Activated naive CD8-positive, alpha-beta T cell treated with anti-CD3 and anti-CD28 coated beads for 36 hours (primary cell): ENCODE results near the gene NSUN2. TPM values are rescaled to one million over a fixed set of nuclear protein-coding genes. Genes with fewer than 3 reads are reported as not detected.

Source experiments
- DNase-seq: peaks from one replicate; pipeline ENCODE4 v3.0.0; 2021
- H3K27ac Mint-ChIP-seq: one replicate; pipeline ENCODE4 v1.8.0; 2022; ENCODE audit warnings: mild to moderate bottlenecking, moderate library complexity, mixed read lengths
- H3K27me3 Mint-ChIP-seq: one replicate; pipeline ENCODE4 v1.8.0; 2022; ENCODE audit warnings: mild to moderate bottlenecking, mixed read lengths
- H3K36me3 Mint-ChIP-seq: one replicate; pipeline ENCODE4 v1.8.0; 2021; ENCODE audit warnings: mild to moderate bottlenecking, mixed read lengths
- H3K4me1 Mint-ChIP-seq: one replicate; pipeline ENCODE4 v1.8.0; 2021; ENCODE audit warnings: mixed read lengths
- H3K4me3 Mint-ChIP-seq: one replicate; pipeline ENCODE4 v1.8.0; 2022; ENCODE audit warnings: mild to moderate bottlenecking, moderate library complexity, mixed read lengths
- H3K9me3 Mint-ChIP-seq: one replicate; pipeline ENCODE4 v1.8.0; 2022; ENCODE audit warnings: mixed read lengths
- total RNA-seq, 2 experiments: library from RNA; stranded (reverse); gene quantifications; one replicate each; pipeline ENCODE4 v1.2.3, GENCODE V29; 2021

Gene NSUN2
- total RNA-seq, 2 experiments from 2014 or later: 148 to 159 TPM

- Mint-ChIP-seq H3K4me1 (peaks cover 37% of the 10 kb centered on the region), H3K4me3 (peak overlapping the region; percentile 94), H3K36me3 (peaks cover 44% of the 10 kb centered on the region), H3K27ac (peak overlapping the region; percentile 86), H3K9me3 (no peaks in the 10 kb centered on the region), H3K27me3 (no peaks in the 10 kb centered on the region)
- no peak for DNase-seq
These were observed 813 bp upstream of the NSUN2 start for GRCh38 chr5:6633469-6634245.

GRCh38 chr5:6632324-6632887, 438 bp downstream of the NSUN2 start:
- no peak for DNase-seq
- no peaks in the 10 kb centered on the region for H3K27me3 Mint-ChIP-seq
- H3K4me3 Mint-ChIP-seq: peak overlapping the region; percentile 94
- H3K4me1 Mint-ChIP-seq: peaks cover 31% of the 10 kb centered on the region
- H3K9me3 Mint-ChIP-seq: no peaks in the 10 kb centered on the region
- peaks cover 43% of the 10 kb centered on the region for H3K36me3 Mint-ChIP-seq
- H3K27ac Mint-ChIP-seq: peak overlapping the region; percentile 99

- Mint-ChIP-seq H3K27ac (peak overlapping the region; percentile 61), H3K4me3 (peak overlapping the region; percentile 94), H3K27me3 (no peaks in the 10 kb centered on the region), H3K4me1 (peaks cover 36% of the 10 kb centered on the region), H3K36me3 (peaks cover 47% of the 10 kb centered on the region), H3K9me3 (no peaks in the 10 kb centered on the region)
- no peak for DNase-seq
These were observed 1.4 kb downstream of the NSUN2 start for GRCh38 chr5:6631441-6631840.

- H3K27me3 Mint-ChIP-seq: no peaks in the 10 kb centered on the region
- H3K4me3 Mint-ChIP-seq: no peak overlapping the region
- H3K4me1 Mint-ChIP-seq: peaks cover 37% of the 10 kb centered on the region
- no peak for DNase-seq
- H3K9me3 Mint-ChIP-seq: peaks cover 16% of the 10 kb centered on the region
- H3K36me3 Mint-ChIP-seq: peaks cover 83% of the 10 kb centered on the region
- H3K27ac Mint-ChIP-seq: no peak overlapping the region
These were observed 6.3 kb downstream of the NSUN2 start for GRCh38 chr5:6626508-6626907.

GRCh38 chr5:6623941-6624340, 8.9 kb downstream of the NSUN2 start:
- Mint-ChIP-seq H3K27ac (peak overlapping the region; percentile 42), H3K27me3 (no peaks in the 10 kb centered on the region), H3K4me1 (peaks cover 19% of the 10 kb centered on the region), H3K36me3 (peaks cover 70% of the 10 kb centered on the region), H3K9me3 (peaks cover 16% of the 10 kb centered on the region), H3K4me3 (no peak overlapping the region)
- no peak for DNase-seq

- no peak overlapping the region for H3K27ac Mint-ChIP-seq
- peaks cover 16% of the 10 kb centered on the region for H3K9me3 Mint-ChIP-seq
- peaks cover 65% of the 10 kb centered on the region for H3K36me3 Mint-ChIP-seq
- no peaks in the 10 kb centered on the region for H3K27me3 Mint-ChIP-seq
- peaks cover 18% of the 10 kb centered on the region for H3K4me1 Mint-ChIP-seq
- H3K4me3 Mint-ChIP-seq: no peak overlapping the region
- no peak for DNase-seq
These were observed 9.6 kb downstream of the NSUN2 start for GRCh38 chr5:6623228-6623627.

GRCh38 chr5:6616632-6617031, 16.2 kb downstream of the NSUN2 start:
- H3K27me3 Mint-ChIP-seq: no peaks in the 10 kb centered on the region
- no peaks in the 10 kb centered on the region for H3K9me3 Mint-ChIP-seq
- no peak for DNase-seq
- H3K27ac Mint-ChIP-seq: no peak overlapping the region
- no peak overlapping the region for H3K4me3 Mint-ChIP-seq
- peaks cover 25% of the 10 kb centered on the region for H3K4me1 Mint-ChIP-seq
- peaks cover 43% of the 10 kb centered on the region for H3K36me3 Mint-ChIP-seq

GRCh38 chr5:6615034-6615815, 17.6 kb downstream of the NSUN2 start:
- Mint-ChIP-seq H3K27me3 (no peaks in the 10 kb centered on the region), H3K36me3 (peaks cover 40% of the 10 kb centered on the region), H3K4me1 (peaks cover 23% of the 10 kb centered on the region), H3K27ac (no peak overlapping the region), H3K9me3 (no peaks in the 10 kb centered on the region), H3K4me3 (no peak overlapping the region)
- DNase-seq: no peak

- no peak for DNase-seq
- Mint-ChIP-seq H3K4me3 (no peak overlapping the region), H3K4me1 (peaks cover 20% of the 10 kb centered on the region), H3K27ac (no peak overlapping the region), H3K36me3 (peaks cover 41% of the 10 kb centered on the region), H3K9me3 (no peaks in the 10 kb centered on the region), H3K27me3 (no peaks in the 10 kb centered on the region)
These were observed 21.2 kb downstream of the NSUN2 start for GRCh38 chr5:6611334-6612256.

GRCh38 chr5:6608016-6608415, 24.8 kb downstream of the NSUN2 start:
- no peak for DNase-seq
- no peaks in the 10 kb centered on the region for H3K9me3 Mint-ChIP-seq
- H3K4me1 Mint-ChIP-seq: peaks cover under 1% of the 10 kb centered on the region
- no peak overlapping the region for H3K27ac Mint-ChIP-seq
- H3K4me3 Mint-ChIP-seq: no peak overlapping the region
- peaks cover 21% of the 10 kb centered on the region for H3K36me3 Mint-ChIP-seq
- no peaks in the 10 kb centered on the region for H3K27me3 Mint-ChIP-seq

GRCh38 chr5:6607559-6607936, 25.3 kb downstream of the NSUN2 start:
- Mint-ChIP-seq H3K27ac (no peak overlapping the region), H3K4me3 (no peak overlapping the region), H3K36me3 (peaks cover 21% of the 10 kb centered on the region), H3K4me1 (no peaks in the 10 kb centered on the region), H3K9me3 (no peaks in the 10 kb centered on the region), H3K27me3 (no peaks in the 10 kb centered on the region)
- no peak for DNase-seq

- Mint-ChIP-seq H3K36me3 (peaks cover 22% of the 10 kb centered on the region), H3K4me3 (no peak overlapping the region), H3K27me3 (no peaks in the 10 kb centered on the region), H3K4me1 (no peaks in the 10 kb centered on the region), H3K9me3 (no peaks in the 10 kb centered on the region), H3K27ac (no peak overlapping the region)
- DNase-seq: no peak
These were observed 25.8 kb downstream of the NSUN2 start for GRCh38 chr5:6606884-6607558.

GRCh38 chr5:6604946-6605345, 27.9 kb downstream of the NSUN2 start:
- no peaks in the 10 kb centered on the region for H3K9me3 Mint-ChIP-seq
- no peak for DNase-seq
- no peaks in the 10 kb centered on the region for H3K27me3 Mint-ChIP-seq
- H3K27ac Mint-ChIP-seq: no peak overlapping the region
- no peaks in the 10 kb centered on the region for H3K4me1 Mint-ChIP-seq
- peaks cover 33% of the 10 kb centered on the region for H3K36me3 Mint-ChIP-seq
- no peak overlapping the region for H3K4me3 Mint-ChIP-seq

GRCh38 chr5:6604341-6604740, 28.5 kb downstream of the NSUN2 start:
- peaks cover 35% of the 10 kb centered on the region for H3K36me3 Mint-ChIP-seq
- no peaks in the 10 kb centered on the region for H3K27me3 Mint-ChIP-seq
- no peak for DNase-seq
- H3K4me1 Mint-ChIP-seq: no peaks in the 10 kb centered on the region
- no peak overlapping the region for H3K4me3 Mint-ChIP-seq
- no peak overlapping the region for H3K27ac Mint-ChIP-seq
- no peaks in the 10 kb centered on the region for H3K9me3 Mint-ChIP-seq
